HG02610 (cell line): Measurements from ENCODE around the gene GAS2L2.

Experiments
- ATAC-seq: cut with Tn5 transposase; IDR thresholded peaks from one replicate; pipeline ENCODE4 v1.9.1; 2021; ENCODE audit warnings: mild to moderate bottlenecking, moderate library complexity; ENCODE audit not compliant: unreplicated experiment

Gene GAS2L2

DNA sequence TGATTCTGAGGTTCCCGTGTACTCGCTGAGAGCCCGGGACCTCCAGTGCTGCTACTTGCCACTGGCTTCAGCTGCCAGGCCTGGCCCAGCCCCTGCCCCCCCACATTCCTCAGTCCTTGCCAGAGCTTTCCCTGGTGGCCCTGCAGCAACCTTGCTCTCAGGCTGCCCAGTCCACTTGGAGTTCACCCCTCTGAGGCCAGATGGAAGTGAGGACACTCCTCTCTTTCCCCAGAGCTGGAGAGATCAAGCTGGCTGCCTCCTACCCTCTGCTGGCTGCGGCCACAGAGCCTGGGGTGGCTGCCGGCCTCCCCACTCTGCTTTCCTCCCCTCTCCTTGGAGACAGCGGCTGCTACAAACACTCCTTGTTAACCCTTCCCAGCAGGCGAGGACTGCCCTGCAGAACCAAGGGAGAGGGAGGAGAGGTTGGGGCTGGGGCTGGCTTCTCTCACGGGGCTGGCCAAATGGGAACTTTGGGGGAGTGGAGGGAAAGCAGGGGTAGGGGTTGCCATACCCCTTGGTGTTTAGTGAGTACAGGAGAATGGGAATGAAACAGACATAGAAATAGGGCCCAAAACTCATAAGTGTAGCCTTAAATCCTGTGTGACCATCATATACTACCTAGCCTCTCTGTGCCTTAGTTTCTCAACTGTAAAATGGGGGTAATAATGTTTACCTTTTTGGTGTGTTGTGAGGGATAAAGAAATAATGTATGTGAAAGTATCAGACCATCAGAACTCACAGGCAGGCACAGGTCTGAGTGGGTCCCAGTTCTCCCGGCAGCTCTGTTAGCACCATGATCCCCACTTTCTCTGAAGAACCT lies at the start of gene GAS2L2:
Gene GAS2L2, minus strand, starts transcription at position 295 of the 820 bp plus-strand sequence. CDS start 389 bp downstream, outside the sequence.
- ATAC-seq = no peak

DNA sequence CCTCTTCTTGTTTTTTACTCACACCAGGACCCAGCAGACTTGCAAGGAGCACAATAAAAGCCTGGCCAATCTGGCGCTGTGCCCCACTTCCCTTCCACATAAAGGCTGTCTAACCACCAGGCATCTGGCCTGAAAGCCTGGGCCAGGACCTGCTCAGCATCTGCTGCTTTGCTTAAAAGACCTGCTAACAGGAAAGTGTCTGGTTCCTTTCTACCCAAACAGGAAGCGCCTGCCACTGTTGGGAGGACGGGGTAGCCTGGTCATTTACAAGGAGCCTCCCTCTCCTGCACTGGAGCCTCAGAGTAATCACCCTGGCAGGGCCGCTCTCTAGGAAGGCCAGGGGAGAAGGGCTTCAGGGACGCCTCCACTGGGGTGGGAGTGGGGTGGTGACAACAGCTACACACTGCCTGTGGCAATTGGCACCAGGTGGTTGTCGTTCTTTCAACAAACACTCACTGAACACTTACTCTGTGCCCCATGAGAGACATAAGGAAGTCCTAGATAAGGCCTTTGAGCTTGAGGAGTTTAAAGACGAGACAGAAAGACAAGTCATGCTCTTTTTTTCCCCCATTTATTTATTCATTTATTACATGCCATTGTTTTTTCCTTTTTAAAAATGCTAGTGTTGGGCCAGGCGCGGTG lies 48.7 kb upstream of the GAS2L2 start:
- no peak for ATAC-seq

DNA sequence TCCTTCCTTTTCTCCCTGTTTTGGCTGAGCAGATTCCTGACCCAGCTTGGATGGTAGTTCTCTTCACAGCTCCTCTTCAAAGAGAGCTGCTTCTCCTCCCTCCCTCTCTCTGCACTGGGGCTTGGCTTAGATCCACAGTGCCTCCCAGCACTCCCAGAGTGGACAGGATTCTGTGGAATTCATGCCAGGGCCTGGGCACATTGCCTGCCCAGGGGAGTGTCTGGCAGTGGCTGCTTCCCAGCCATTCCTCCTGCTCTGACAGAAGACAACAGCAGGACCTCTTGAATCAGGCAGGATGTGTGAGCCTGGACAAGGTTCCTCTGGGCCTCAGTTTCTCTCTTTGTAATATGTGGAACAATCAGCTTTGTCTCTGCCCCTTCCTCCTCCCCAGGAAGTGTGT lies 46.9 kb upstream of the GAS2L2 start:
- no peak for ATAC-seq

DNA sequence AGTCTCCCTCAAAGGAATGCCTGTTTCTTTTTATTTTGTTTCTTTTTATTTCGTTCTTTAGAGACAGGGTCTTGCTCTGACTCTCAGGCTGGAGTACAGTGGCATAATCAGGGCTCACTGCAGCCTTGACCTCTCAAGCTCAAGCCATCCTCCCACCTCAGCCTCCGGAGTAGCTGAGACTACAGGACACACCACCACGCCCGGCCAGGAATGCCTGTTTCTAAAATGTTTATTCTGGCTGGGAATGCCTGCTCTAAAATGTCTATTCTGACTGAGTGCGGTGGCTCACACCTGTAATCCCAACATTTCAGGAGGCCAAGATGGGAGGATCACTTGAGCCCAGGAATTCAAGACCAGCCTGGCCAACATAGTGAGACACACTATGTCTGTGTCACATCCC lies 44.9 kb upstream of the GAS2L2 start:
- ATAC-seq = no peak

DNA sequence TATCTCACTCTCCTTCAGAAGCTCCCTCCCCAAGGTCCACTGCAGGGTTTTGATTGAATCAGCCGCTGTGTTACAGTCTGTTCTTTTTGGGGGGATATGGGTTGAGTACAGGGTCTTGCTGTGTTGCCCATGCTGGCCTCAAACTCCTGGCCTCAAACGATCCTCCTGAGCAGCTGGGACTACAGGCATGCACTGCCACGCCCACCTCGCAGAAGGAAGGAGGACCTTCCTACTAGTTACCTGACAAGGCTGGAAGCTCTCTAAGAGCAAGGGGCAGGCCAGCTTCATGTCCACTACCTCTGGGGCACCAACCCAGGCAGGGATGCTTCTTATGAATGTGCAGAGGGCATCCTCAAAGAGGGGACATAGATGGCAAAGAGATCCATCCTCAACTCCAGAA lies 44.3 kb upstream of the GAS2L2 start:
- ATAC-seq = no peak

DNA sequence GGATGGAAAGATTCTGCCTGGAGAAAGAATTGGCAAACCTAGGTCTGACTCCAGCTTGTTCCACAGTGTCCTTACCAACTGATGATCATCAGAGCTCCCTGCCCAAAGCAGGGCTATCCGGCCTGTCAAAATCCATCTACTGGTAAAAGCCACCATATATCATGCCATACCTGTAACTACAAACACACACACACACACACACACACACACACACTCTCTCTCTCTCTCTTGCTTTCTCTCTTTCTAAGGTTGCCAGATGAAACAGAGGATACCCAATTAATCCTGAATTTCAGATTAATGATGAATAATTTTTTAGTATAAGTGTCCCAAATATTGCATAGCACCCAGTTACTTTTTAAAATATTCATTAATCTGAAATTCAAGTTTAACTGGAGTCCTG lies 43.9 kb upstream of the GAS2L2 start:
- no peak for ATAC-seq

DNA sequence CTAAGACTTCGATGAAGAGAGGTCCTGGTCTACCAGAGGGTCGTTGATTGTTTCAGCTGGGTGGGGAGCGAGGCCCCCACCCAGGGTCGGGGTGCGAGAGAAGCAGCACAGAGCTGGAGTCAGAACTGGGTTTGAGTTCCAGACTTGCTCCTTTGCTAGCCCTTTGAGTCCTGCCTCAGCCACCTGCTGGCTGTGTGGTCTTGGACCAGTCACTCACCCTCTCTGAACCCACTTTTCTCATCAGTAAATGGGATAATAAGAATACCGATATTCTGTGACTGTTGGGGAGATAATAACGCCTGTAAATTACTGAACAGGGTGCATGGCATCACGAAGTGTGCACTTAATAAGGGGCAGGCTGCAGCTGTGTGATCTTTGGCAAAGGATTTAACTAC lies 42.8 kb upstream of the GAS2L2 start:
- ATAC-seq = no peak

DNA sequence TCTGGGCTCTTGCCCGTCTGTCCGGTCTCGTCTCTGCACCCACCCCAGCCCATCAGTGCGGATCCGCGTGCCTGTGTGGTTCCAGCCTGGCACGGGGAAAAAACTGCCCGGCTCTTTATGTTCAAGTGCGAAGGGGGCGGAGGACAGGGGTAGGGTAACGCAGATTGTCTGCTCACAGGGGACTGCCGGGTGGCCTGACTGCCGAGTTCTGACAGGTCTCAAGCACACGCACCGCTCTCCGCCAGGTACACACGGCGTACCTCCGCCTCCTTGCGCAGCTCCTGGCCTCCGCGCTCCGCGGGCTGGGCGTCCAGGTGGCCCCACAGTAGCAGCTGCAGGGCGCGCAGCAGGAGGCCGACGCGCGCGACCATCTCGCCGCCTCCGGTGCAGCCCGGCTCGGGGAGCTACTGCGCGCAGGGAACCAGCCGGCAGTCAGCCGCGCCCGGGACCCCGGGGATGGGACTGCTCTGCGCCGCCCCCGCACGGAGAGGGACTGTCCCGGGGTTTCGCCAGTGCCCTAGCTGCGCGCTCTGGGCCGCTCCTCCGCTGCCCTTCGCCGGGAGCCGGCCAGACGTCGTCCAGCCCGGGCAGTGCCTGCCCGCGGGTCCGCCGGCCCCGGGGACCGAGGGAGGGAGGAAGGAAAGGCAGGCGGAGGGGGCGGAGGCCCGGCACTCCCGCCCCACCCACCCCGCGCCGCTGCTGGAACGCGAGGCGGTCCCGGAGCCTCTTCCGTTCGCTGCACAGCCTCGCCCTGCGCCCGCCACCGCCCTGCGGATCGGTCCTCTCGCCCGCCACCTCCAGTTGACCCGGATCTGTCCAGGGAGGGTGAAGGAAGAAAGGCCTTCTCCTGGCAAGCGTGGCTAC lies 42.2 kb upstream of the GAS2L2 start, which contains the start of gene MMP28:
Gene MMP28, minus strand, starts transcription at position 635 of the 864 bp plus-strand sequence. Its CDS starts 264 bp downstream, at position 371.
- ATAC-seq = no peak

DNA sequence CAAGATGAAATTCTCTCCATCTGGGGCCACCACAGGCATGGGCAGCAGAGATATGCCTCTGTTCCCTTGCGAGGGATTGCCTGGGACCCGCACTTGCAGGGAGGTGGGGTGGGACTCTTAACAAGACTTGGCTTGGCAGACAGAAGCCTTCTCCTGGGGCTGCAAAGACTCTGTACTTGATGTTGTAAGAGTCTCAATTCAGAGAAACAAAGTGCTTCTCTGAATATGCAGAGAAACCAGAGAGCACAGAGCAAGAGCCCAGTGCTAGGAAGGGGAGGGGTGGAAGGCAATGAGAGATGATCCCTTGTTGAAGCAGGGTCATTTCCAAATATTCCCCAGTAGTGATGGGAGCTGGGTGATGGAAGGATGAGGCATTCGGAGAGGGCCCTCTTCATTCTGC lies 40.2 kb upstream of the GAS2L2 start:
- no peak for ATAC-seq

DNA sequence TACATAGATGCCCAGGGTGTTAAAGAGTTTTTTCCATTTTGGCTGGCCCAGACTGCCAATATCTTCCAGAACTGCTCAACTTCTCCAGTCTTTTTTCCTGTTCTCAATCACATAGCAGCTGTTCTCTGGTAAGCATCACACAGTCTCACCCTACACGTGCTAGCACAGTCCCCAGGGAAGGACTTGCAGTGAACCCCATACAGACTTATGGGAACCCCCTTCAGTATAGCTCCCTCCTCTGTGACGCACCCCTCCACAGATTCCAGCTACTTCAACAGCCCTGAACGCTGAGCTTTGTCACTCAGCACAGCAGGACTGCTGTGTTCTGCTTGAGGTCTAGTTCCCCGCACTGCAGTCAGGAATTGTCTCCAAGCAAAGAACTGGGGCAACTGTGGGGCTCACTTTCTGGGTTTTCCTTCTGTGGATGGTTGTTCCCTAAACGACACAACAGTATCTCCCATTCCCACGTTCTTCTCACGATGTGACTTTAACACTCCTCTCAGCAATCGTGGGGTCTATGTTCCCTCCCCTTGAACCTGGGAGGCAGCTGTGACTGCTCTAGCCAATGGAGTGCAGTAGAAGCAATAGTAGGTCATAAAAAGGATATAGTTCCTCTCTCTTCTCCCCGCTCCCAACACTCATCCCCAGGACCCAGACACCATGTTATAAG lies 38.8 kb upstream of the GAS2L2 start:
- no peak for ATAC-seq

DNA sequence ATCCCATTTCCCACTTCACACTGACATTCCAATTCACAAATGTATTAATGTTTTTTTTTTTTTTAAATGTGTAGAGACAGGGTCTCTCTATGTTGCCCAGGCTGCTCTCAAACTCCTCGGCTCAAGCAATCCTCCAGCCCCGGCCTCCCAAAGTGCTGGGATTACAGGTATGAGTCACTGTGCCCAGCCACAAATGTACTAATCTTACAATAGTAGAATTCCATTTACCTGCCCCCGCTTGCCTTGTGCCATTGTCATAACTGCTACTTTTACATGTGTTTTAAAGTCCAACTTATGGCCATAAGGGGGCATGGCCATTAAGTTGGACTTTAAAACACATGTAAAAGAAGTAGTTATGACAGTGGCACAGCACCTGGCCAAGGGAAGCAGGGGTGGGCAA lies 37.8 kb upstream of the GAS2L2 start:
- ATAC-seq = no peak

DNA sequence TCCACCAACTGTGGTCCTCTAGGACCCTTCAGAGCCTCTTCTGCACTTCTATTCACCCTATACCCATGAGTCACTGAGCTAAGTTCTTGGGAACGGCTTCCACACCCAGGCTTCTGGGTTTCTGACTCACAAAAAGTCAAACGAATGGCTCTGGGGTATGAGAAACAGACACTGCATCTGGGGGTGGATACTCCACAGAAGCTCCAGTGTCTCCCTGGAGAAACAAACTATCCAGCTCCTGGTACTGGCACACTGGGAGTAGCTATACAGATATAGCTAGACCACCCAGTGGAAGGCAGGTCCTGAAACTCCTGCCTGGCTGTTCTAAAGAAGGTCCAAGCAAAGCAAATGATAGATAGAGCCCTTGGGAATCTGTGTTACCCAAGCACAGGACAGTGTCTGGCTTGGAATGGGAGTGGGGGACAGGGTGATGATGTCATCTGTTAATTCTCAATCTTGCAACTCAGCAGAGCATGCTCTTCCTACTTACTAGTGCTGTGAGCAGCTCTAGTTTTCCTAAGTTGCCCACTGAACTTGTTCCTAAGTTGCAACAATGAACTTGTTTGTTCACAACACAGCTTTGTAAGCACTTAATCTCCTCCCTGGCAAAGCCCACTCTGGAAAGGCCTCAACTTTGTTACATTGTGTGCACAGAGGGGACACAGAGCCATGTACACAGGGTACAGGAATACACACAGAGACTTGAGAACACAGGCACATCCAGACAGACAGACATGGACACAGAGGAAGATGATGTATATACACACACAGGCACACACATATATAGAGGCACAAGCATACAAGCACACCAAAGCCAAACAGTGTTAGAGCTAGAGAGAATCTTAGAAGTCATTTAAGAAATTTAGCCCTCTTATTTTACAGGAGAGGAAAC lies 35.7 kb upstream of the GAS2L2 start:
- no peak for ATAC-seq

DNA sequence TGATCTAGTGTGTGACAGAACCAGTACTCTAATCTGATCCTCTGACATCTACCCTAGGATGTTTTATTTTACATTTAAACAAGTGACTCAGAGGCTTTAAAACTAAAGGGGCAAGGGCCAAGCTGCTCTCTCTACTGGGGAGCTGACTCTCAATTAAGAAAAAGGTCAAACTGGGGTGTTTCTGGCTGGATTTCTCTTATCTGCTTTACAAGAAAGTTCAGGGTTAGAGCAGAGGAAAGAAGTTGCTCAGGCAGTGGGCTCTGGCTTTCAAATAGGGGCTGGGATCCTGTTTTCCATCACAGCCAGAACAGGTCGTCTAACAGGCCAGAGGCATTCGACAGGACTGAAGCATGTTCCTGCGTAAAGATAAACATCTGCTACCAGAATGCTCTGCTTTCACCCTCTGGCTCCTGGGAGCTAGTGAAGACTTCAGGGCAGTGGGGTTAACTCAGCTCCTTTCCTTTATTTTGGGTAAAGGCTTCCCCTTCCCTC lies 33.9 kb upstream of the GAS2L2 start:
- ATAC-seq = no peak

DNA sequence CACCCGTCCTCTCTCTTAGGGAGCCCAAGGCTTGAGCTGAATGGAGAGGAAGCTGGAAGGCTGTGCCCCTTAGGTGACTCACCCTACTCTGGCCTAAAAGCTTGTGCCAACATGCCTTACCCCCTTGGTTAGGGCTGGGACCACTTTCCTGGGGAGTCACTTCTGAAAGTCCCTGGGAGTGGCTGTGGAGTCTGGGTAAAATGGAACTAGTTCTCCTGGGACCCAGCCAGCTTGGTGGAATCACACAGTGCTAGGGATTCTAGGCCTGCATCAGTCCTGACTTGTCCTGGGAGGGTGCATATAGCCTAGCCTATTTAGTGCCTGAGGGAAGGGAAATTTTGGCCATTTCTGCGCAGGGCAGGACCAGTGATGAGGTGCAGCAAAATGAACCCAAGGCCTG lies 31.9 kb upstream of the GAS2L2 start:
- no peak for ATAC-seq

DNA sequence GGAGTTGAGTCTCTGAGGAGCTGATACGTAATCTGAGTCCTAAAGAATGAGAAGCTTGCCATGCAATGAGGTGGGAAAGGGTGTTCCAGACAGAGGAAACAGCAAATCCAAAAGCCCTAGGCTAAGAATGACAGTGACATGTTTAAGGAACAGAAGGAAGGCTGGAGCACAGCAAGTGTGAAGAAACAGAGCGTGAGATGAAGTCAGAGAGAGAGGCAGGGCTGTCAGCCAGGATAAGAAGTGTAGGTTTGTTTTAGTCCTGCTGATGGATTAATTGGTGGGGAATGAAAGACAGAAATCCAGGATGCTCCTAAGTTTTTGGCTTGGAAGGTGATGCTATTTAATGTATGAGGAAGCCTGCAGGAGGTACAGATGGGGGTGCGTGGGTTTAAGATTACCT lies 27.9 kb upstream of the GAS2L2 start:
- no peak for ATAC-seq

DNA sequence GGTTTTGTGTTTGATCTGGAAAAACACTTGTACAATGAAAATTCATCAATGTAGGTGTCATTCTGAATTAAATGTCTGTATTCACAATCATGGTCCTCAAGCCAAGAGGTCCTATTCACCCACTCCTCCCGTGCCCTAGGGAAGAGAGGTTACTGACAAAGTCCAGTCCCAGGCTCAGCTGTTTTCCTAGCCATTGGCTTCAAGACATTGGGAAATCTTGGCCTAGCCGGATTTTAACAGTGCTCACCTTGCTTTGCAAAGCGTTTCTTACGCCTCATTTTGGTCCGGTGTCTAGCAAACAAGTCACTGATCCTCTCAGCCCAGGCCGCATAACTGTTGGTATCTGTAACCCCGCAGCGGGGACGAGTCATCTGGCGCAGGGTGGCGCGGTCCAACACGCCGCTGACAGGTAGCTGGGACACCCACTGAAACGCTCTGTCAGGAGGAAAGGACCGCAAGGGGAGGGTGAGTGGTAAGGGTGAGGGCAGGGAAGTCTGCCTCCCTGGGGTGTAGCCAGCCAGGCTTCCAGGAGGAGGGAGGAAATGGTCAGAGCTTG lies 25.7 kb upstream of the GAS2L2 start:
- ATAC-seq = no peak

DNA sequence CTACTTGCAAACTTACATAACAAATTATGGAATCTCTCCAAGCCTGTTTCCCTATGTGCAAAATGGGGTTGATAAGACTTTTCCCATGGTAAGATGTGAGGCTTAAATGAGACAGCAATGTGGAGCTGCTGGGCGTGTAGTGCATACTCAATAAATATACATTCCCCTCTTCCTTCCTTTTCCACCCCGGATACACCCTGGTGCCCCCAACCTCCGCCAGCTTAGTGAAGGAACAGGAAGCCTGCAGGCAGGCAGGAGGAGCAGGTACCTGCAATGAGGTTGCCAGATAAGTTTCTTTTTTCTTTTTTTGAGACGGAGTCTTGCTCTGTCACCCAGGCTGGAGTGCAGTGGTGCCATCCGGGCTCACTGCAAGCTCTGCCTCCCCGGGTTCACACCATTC lies 22.5 kb upstream of the GAS2L2 start:
- ATAC-seq = no peak

DNA sequence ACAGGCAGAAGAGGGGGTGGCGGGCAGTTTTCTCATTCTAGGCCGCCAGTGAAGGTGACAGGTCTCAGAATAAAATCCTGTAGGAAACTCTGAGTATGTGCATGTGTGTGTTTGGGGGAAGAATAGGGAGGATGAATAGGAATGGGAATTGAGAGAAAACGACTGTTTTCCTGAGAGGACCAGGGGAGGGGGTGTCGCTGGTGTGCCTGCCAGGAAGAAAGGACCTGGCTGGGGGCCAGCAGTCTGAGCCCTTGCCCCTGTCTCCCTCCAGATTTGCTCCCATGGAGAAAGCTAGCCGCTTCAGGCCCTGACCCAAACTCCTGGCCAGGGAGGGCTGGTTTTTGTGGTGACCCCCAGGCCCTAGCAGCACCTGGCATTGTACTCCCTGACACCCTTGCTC lies 22.0 kb upstream of the GAS2L2 start:
- ATAC-seq = no peak

DNA sequence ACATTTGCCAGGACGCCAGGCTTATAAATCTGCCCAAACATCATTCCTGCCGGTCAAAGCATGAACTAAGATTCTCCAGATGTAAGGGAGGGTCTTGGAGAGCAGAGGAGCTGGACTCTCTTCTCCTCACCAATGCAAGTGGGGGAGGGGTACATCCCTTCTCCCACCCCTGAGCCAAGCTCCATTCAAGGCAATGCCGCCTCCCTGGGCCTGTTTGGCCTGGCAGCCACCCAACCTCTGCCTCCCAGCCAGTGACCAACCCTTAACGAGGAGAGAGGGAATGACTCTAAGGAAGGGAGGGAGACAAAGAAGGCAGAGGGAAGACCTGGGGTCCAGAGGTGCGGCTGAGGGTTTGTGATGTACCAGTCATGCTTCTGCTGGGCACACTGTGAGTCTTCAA lies 21.5 kb upstream of the GAS2L2 start:
- no peak for ATAC-seq
